AG09319 (cell line): ENCODE measurements around the gene PKP1.

ENCODE experiments used
- DNase-seq: peaks from one replicate; pipeline ENCODE4 v3.0.0-alpha.2; 2010; ENCODE audit warnings: low read depth; ENCODE audit errors: extremely low read depth
- TF ChIP-seq, protein P1 (sequence below): IDR thresholded peaks from 2 replicates; pipeline ENCODE4 v1.5.1; 2011; ENCODE audit warnings: low read depth, mild to moderate bottlenecking, inconsistent platforms, low read length, moderate library complexity

PKP1 gene

DNA sequence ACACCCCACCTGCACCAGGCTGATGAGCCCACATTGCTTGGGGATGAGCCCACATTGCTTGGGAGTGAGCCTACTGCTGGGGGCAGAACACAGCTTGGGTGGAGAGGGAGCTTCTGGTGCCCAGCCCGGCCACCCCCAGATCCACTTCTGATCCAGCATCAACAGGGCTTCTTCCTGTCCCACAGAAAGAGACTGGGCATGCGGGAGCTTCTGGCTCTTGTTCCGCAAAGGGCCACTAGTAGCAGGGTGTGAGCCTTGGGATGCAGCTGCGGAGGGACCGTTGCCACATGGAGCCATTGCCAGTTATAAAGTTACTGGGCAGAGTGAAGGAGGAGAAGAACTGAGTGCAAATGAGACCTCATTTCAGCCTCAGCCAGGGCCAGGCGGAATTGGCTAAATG lies 36.3 kb downstream of the PKP1 start:
- TF ChIP-seq, protein P1, sequence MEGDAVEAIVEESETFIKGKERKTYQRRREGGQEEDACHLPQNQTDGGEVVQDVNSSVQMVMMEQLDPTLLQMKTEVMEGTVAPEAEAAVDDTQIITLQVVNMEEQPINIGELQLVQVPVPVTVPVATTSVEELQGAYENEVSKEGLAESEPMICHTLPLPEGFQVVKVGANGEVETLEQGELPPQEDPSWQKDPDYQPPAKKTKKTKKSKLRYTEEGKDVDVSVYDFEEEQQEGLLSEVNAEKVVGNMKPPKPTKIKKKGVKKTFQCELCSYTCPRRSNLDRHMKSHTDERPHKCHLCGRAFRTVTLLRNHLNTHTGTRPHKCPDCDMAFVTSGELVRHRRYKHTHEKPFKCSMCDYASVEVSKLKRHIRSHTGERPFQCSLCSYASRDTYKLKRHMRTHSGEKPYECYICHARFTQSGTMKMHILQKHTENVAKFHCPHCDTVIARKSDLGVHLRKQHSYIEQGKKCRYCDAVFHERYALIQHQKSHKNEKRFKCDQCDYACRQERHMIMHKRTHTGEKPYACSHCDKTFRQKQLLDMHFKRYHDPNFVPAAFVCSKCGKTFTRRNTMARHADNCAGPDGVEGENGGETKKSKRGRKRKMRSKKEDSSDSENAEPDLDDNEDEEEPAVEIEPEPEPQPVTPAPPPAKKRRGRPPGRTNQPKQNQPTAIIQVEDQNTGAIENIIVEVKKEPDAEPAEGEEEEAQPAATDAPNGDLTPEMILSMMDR: no peak
- DNase-seq: no peak

DNA sequence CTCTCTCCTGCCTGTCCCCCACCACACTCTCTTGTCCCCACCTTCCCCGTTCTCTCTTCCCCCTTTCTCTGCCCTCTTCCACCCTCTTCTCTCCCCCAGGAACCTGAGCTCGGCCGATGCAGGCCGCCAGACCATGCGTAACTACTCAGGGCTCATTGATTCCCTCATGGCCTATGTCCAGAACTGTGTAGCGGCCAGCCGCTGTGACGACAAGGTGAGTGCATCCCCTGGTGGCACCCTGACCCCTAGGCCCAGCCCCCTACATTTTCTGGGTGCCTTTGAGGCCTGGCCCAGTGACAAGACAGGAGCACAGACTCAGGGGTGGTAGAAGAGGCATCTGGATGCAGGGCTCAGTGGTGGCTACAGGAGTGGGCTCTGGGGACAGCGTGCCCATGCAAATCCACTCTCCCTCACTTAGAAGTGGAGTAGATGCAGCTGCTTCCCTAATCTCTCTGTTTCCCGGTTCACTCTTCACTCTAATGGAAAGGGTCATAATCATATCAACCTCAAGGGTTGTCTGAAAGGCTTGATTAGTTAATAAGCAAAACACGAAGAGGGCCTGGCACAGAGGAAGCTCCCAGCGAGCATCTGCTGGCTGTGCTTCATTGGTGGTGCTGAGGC lies 37.0 kb downstream of the PKP1 start:
- no peak for DNase-seq
- TF ChIP-seq, protein P1: no peak

DNA sequence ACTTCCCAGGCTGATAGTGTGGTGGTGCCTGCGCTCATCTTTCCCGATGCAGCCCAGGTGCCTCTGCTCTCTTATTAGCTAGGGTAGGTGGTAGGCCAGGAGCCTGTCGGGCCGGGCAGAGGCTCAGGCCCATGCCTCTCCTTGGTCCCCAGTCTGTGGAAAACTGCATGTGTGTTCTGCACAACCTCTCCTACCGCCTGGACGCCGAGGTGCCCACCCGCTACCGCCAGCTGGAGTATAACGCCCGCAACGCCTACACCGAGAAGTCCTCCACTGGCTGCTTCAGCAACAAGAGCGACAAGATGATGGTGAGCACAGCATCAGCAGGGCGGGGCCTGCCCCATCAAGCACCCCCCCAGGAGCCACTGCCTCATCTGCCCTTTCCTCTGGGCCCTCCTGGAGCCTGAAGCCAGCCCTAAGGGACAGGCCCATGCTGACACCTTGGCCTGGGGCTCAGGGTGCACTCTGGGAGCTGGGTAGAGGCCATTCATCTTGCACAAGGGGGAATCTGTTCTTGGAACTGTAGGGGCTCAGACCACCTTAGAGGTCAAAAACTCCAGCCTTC lies 38.6 kb downstream of the PKP1 start:
- DNase-seq: no peak
- TF ChIP-seq, protein P1: no peak

DNA sequence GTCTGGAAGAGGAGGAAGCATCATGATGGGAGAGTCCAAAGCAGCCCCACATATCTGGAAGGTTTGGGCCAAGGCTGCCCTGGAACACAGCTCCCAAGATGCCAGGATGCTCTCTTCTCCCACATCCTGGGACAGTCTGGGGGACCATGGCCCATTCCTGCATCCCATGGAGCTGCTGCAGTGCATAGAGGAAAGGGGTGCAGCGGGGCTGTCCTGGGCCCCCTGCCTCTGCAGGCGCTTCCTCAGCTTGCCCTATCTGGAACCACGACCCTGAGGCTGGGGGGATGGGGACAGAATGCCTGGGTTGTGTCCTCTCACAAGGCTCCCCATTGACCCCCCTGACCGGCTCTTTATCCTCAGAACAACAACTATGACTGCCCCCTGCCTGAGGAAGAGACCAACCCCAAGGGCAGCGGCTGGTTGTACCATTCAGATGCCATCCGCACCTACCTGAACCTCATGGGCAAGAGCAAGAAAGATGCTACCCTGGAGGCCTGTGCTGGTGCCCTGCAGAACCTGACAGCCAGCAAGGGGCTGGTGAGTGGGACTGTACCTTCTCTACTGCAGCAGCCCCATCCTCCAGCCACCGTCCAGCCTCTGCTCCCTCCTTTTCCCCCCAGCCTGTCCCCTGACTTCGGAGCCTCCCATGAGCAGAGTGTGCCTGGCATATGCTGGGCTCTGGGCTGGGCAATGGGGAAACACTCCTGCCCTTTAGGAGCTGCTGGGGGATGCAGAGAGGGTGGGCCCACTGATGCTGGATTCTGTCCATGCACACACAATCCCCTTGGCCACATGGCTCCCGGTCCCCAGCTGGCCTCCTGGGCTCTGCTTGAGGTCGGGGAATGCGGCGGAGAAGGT lies 39.6 kb downstream of the PKP1 start:
- TF ChIP-seq, protein P1: no peak
- no peak for DNase-seq

DNA sequence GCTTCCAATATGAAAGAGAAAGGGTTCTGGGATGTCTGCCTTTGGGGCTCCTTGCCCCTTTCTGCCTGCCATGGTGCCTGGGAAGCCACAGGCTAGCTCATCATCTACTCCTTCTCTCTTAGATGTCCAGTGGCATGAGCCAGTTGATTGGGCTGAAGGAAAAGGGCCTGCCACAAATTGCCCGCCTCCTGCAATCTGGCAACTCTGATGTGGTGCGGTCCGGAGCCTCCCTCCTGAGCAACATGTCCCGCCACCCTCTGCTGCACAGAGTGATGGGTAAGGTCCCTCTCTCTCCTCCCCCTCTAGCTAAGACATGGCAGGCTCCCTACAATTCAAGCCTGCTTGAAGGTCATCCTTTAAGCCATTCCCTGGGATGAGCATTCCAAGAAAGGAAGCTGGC lies 41.0 kb downstream of the PKP1 start:
- no peak for DNase-seq
- TF ChIP-seq, protein P1: no peak

DNA sequence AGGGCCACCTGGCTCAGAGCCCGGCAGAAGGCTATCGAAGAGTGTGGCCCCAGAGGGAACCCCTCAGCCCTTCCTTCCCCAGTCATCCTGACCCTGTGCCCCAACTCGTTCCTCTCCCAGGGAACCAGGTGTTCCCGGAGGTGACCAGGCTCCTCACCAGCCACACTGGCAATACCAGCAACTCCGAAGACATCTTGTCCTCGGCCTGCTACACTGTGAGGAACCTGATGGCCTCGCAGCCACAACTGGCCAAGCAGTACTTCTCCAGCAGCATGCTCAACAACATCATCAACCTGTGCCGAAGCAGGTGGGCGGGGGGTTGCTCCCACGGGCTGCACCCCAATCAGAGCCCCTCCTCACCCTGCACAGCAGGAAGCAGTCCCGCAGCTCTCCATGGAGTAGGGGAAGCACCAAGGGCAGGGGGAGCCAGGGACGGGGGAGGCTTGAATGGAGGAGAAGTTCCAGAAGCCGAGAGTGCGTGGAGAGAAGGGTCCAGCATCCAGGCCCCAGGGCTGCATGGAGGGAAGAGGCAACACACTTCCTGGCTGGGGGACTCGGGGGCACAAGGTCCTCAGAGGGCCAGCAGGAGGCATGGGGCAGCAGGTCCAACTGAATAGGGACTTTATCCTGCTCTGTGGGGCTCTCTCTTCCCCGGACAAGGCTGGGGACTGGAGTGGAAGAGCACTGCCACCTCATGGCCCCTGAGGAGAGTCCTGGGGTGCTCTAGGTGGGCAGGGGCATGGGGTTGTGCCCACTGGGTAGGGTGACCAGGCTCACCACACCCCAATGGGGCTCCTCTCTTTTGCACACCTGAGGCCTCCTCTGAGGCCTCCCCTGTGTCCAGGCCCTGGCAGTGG lies 41.7 kb downstream of the PKP1 start:
- DNase-seq: no peak
- TF ChIP-seq, protein P1: no peak
